Upper lobe of left lung (tissue), 6 donors: ENCODE results near the gene FAF2. TPM values are rescaled to one million over a fixed set of nuclear protein-coding genes. Genes with fewer than 3 reads are reported as not detected.

Experiments used
- ATAC-seq, 2 donors: fragments of 200-7000 bp; cut with Tn5 transposase; one replicate each; pipeline ENCODE4 v1.9.1; 2022; ENCODE audit warnings: mild to moderate bottlenecking in 2 of 2, moderate library complexity in 2 of 2; ENCODE audit not compliant: low FRiP score in 2 of 2
- DNase-seq, 2 donors: peaks; one replicate each; pipeline ENCODE4 v3.0.0-alpha.2; 2019 to 2020
- H3K27ac ChIP-seq, 4 donors: fragments of 200-600 bp; sonication (generic); one replicate each; pipeline ENCODE4 v1.5.1; 2016 to 2019
- H3K27me3 ChIP-seq, 4 donors: fragments of 200-600 bp; sonication (generic); one replicate each; pipeline ENCODE4 v1.5.1; 2017 to 2019
- H3K36me3 ChIP-seq, 4 donors: fragments of 200-600 bp; sonication (generic); one replicate each; pipeline ENCODE4 v1.5.1; 2016 to 2019
- H3K4me1 ChIP-seq, 4 donors: fragments of 200-600 bp; sonication (generic); one replicate each; pipeline ENCODE4 v1.5.1; 2018 to 2019
- H3K4me3 ChIP-seq, 4 donors: fragments of 200-600 bp; sonication (generic); one replicate each; pipeline ENCODE4 v1.5.1; 2017 to 2019; ENCODE audit warnings: mild to moderate bottlenecking in 2 of 4, moderate library complexity in 1 of 4
- H3K9me3 ChIP-seq, 4 donors: fragments of 200-600 bp; sonication (generic); one replicate each; pipeline ENCODE4 v1.5.1; 2018 to 2019
- EP300 ChIP-seq, 4 donors: sonication (generic); formaldehyde crosslinking; IDR thresholded peaks; one replicate each; pipeline ENCODE4 v1.5.1; 2017; ENCODE audit warnings: antibody characterized with exemption in 4 of 4, control low read depth in 2 of 4
- POLR2A ChIP-seq, 4 donors: fragments of 450-650 bp; IDR thresholded peaks; one replicate each; pipeline ENCODE4 v1.5.1; 2016 to 2017; ENCODE audit warnings: antibody characterized with exemption in 4 of 4, mild to moderate bottlenecking in 2 of 4
- POLR2AphosphoS5 ChIP-seq, 2 donors: sonication (generic); formaldehyde crosslinking; IDR thresholded peaks; one replicate each; pipeline ENCODE4 v1.5.1; 2017; ENCODE audit warnings: antibody characterized with exemption in 2 of 2
- WGBS, 2 donors: methylation state at CpG; one replicate each; pipeline ENCODE4 v1.1.5; 2017 to 2018; 5-methylcytosine and 5-hydroxymethylcytosine counted together
- total RNA-seq, 6 donors: library from RNA; depleted of rRNA in 4 of 6; stranded (reverse); fragments of >200 nt in 4 of 6; gene quantifications; one replicate each; pipeline versions ENCODE4 v1.1.0 to v1.2.1, GENCODE V29; 2016 to 2021
- TF ChIP-seq, protein P1 (sequence below), 6 experiments: fragments of 450-650 bp in 4 of 6; fragments of 200-600 bp in 2 of 6; sonication (generic) in 2 of 6; IDR thresholded peaks; one replicate each; pipeline ENCODE4 v1.5.1; 2016 to 2019; ENCODE audit warnings: antibody characterized with exemption in 6 of 6
- donor health status: DM: no; HTN: no; CAD: no; lungs with moderate emphysema.
- donor health status: DM: no; HTN: yes; CAD: no; lungs with severe emphysema.

The FAF2 gene
- total RNA-seq, 6 donors from 2014 or later: 11.5 to 33.0 (median 30.0) TPM

DNA sequence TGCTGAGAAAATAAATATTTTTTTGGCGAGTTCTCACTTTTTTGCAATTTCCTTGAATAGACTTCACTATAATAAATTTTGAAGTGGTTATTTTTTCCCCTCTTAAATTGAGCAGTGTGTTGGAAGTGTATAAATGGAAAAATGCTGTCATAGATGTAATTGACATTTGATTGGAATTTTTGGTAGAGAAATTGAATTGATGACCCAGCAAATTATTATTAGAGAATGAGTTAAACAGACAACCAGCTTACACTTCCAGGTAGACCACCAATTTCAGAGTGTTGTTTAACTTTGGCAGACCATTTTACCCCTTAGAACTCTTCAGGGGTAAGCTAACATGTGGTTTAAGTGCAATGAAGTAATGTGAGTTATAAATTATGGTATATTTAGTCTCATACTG, 1.9 kb downstream of the FAF2 start:
- no peak for ATAC-seq
- Histone ChIP-seq H3K36me3 (peaks cover 0 to 19% (median 0%) of the 10 kb centered on the region in 4 donors), H3K4me3 (no peak overlapping the region), H3K4me1 (peaks cover 34 to 46% (median 35%) of the 10 kb centered on the region in 4 donors), H3K27ac (no peak overlapping the region), H3K9me3 (no peaks in the 10 kb centered on the region), H3K27me3 (no peaks in the 10 kb centered on the region)
- no peak for DNase-seq
- WGBS, 2 donors: 74 to 83% methylated on average over 1 of the region's 1 CpG
- TF ChIP-seq, protein P1, sequence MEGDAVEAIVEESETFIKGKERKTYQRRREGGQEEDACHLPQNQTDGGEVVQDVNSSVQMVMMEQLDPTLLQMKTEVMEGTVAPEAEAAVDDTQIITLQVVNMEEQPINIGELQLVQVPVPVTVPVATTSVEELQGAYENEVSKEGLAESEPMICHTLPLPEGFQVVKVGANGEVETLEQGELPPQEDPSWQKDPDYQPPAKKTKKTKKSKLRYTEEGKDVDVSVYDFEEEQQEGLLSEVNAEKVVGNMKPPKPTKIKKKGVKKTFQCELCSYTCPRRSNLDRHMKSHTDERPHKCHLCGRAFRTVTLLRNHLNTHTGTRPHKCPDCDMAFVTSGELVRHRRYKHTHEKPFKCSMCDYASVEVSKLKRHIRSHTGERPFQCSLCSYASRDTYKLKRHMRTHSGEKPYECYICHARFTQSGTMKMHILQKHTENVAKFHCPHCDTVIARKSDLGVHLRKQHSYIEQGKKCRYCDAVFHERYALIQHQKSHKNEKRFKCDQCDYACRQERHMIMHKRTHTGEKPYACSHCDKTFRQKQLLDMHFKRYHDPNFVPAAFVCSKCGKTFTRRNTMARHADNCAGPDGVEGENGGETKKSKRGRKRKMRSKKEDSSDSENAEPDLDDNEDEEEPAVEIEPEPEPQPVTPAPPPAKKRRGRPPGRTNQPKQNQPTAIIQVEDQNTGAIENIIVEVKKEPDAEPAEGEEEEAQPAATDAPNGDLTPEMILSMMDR (IDR thresholded peaks at IDR 0.05): no peak
- TF ChIP-seq POLR2AphosphoS5 (IDR thresholded peaks at IDR 0.05): no peak

DNA sequence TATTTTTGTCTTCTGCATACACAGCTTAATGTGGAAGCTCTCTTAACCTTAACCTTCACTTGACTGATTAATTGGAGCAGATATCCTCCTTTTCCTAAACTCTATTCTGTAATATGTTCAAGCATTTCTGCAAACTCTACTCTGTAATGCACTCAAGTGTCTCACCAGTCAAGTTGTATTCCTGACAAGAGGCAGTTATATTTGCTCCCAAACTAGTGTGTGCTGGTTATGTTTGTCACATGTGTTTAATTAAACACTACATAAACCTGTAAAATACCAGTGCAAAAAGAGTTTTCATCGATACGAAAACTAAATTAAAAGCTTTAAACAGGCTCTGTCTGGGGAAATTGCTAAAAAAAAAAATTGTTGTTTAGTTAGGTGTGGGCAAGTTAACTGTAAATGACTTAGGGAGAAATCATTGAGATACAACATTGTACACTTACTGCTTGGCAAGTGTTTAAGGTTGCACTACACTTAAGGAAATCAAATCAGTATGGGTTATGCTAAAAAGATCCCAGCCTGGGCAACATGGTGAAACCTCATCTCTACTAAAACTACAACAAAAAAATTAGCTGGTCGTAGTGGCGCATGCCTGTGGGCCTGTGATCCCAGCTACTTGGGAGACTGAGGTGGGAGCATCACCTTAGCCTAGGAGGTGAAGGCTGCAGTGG, 6.7 kb downstream of the FAF2 start:
- H3K36me3 ChIP-seq: peaks cover 0 to 20% (median 0%) of the 10 kb centered on the region in 4 donors
- H3K27me3 ChIP-seq: no peaks in the 10 kb centered on the region
- no peak overlapping the region for H3K4me3 ChIP-seq
- no peaks in the 10 kb centered on the region for H3K9me3 ChIP-seq
- H3K27ac ChIP-seq: peak overlapping the region; percentile 42 to 63 (median 58)
- H3K4me1 ChIP-seq: peaks cover 16 to 46% (median 30%) of the 10 kb centered on the region in 4 donors
- no peak for DNase-seq
- peak; percentile 19 to 78 for ATAC-seq
- WGBS, 2 donors: 66 to 67% methylated on average over 4 of the region's 4 CpGs
- TF ChIP-seq POLR2A (IDR thresholded peaks at IDR 0.05) (no peak), POLR2AphosphoS5 (IDR thresholded peaks at IDR 0.05) (no peak), EP300 (IDR thresholded peaks at IDR 0.05) (no peak)
- TF ChIP-seq, protein P1 (IDR thresholded peaks at IDR 0.05): no peak

DNA sequence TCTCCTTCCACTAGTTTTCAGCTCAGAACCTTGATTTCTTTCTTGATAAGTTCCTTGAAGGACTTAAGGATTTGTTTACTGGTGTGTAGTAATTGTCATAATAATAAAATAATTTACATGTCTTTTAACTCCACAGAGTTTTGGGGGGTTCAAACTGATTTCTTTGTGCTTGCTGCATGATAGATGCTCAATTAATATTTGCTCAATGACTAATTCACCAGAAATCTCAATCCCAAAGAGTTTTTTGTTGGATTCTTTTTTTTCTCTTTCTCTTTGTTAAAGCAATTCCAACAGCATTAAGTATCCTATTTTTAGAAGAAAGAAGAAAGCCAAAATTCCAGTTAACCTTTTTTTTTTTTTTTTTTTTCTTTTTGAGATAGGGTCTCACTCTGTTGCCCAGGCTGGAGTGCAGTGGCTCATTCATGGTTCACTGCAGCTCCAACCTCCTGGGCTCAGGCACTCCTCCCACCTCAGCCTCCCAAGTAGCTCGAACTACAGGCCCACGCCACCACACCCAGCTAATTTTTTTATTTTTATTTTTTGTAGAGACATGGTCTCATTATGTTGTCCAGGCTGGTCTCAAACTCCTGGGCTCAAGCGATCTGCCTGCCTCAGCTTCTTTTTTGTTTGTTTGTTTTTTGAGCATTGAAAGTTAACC, 10.8 kb downstream of the FAF2 start:
- DNase-seq: no peak
- TF ChIP-seq POLR2A (IDR thresholded peaks at IDR 0.05) (no peak), EP300 (IDR thresholded peaks at IDR 0.05) (no peak), POLR2AphosphoS5 (IDR thresholded peaks at IDR 0.05) (no peak)
- TF ChIP-seq, protein P1 (IDR thresholded peaks at IDR 0.05): no peak
- H3K9me3 ChIP-seq: no peaks in the 10 kb centered on the region
- H3K36me3 ChIP-seq: peaks cover 0 to 9% (median 0%) of the 10 kb centered on the region in 4 donors
- no peak overlapping the region for H3K4me3 ChIP-seq
- H3K27ac ChIP-seq: no peak overlapping the region
- H3K27me3 ChIP-seq: no peaks in the 10 kb centered on the region
- 89 to 95% methylated on average over 3 of the region's 3 CpGs for WGBS, 2 donors
- peaks cover 1 to 32% (median 19%) of the 10 kb centered on the region in 4 donors for H3K4me1 ChIP-seq
- ATAC-seq: no peak

DNA sequence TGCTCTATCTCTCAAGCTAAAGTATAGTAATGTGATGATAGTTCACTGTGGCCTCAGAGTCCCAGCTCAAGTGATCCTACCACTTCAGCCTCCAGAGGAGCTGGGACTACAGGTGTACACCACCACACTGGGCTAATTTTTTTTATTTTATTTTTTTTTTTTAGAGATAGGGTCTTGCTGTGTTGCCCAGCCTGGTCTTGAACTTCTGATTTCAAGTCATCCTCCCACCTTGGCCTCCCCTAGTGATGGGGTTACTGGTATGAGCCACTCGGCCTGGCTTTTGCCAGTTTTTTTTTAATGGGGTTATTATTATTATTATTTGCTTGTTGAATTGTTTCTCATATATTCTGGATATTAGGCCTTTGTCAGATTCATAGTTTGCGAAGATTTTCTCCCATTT, 13.2 kb downstream of the FAF2 start:
- peaks cover 0 to 12% (median 2%) of the 10 kb centered on the region in 4 donors for H3K36me3 ChIP-seq
- no peaks in the 10 kb centered on the region for H3K27me3 ChIP-seq
- H3K27ac ChIP-seq: no peak overlapping the region
- no peaks in the 10 kb centered on the region for H3K9me3 ChIP-seq
- no peak overlapping the region for H3K4me3 ChIP-seq
- no peak for ATAC-seq
- no peak for DNase-seq
- H3K4me1 ChIP-seq: peaks cover 10 to 36% (median 16%) of the 10 kb centered on the region in 4 donors
- TF ChIP-seq EP300 (IDR thresholded peaks at IDR 0.05) (no peak), POLR2AphosphoS5 (IDR thresholded peaks at IDR 0.05) (no peak), POLR2A (IDR thresholded peaks at IDR 0.05) (no peak)
- TF ChIP-seq, protein P1 (IDR thresholded peaks at IDR 0.05): no peak
- 95 to 100% methylated on average over 2 of the region's 2 CpGs for WGBS, 2 donors
